GM23338 (cell line): Measurements from ENCODE around the gene MOB3B.

Source experiments
- CREB1 ChIP-seq: fragments of 250-450 bp; sonication (Bioruptor Pico); IDR thresholded peaks from 2 replicates; pipeline ENCODE4 v1.5.0; 2020; ENCODE audit warnings: low read depth, mild to moderate bottlenecking, moderate library complexity
- EZH2 ChIP-seq: fragments of 200-600 bp; sonication (generic); IDR thresholded peaks from one replicate; pipeline ENCODE4 v1.8.0; 2017; ENCODE audit warnings: antibody characterized with exemption, mild to moderate bottlenecking, low read depth; ENCODE audit not compliant: unreplicated experiment
- EZH2phosphoT487 ChIP-seq: fragments of 200-600 bp; sonication (generic); IDR thresholded peaks from one replicate; pipeline ENCODE4 v1.8.1; 2018; ENCODE audit warnings: antibody characterized with exemption; ENCODE audit not compliant: unreplicated experiment
- JUNB ChIP-seq: IDR thresholded peaks from one replicate; pipeline ENCODE4 v1.6.1; 2016; ENCODE audit warnings: antibody characterized with exemption; ENCODE audit not compliant: unreplicated experiment
- NANOG ChIP-seq: IDR thresholded peaks from 2 replicates; pipeline ENCODE4 v1.6.1; 2016; ENCODE audit warnings: antibody characterized with exemption, borderline replicate concordance
- POLR2AphosphoS5 ChIP-seq: IDR thresholded peaks from 2 replicates; pipeline ENCODE4 v1.6.1; 2016; ENCODE audit warnings: antibody characterized with exemption, low read depth
- ZNF331 ChIP-seq: fragments of 250-450 bp; sonication (Bioruptor Pico); IDR thresholded peaks from 2 replicates; pipeline ENCODE4 v1.5.0; 2020; ENCODE audit warnings: low read depth, mild to moderate bottlenecking, moderate library complexity
- TF ChIP-seq, protein P1 (sequence below), 2 experiments: fragments of 200-600 bp in 1 of 2; sonication (generic) in 1 of 2; conservative IDR thresholded peaks; 2 replicates each; pipeline versions ENCODE4 v1.5.1 to v1.6.1; 2016 to 2017; ENCODE audit warnings: antibody characterized with exemption in 2 of 2, low read depth in 2 of 2, mild to moderate bottlenecking in 2 of 2, moderate library complexity in 1 of 2
- TF ChIP-seq, protein P2 (sequence below): IDR thresholded peaks from one replicate; pipeline ENCODE4 v1.6.1; 2018; ENCODE audit warnings: antibody characterized with exemption; ENCODE audit not compliant: unreplicated experiment
- TF ChIP-seq, protein P3 (sequence below): IDR thresholded peaks from 2 replicates; pipeline ENCODE4 v1.6.1; 2016; ENCODE audit warnings: antibody characterized with exemption
- TF ChIP-seq, protein P4 (sequence below): fragments of 250-450 bp; sonication (Bioruptor Pico); IDR thresholded peaks from 2 replicates; pipeline ENCODE4 v1.5.0; 2020; ENCODE audit warnings: mild to moderate bottlenecking, moderate library complexity

DNA sequence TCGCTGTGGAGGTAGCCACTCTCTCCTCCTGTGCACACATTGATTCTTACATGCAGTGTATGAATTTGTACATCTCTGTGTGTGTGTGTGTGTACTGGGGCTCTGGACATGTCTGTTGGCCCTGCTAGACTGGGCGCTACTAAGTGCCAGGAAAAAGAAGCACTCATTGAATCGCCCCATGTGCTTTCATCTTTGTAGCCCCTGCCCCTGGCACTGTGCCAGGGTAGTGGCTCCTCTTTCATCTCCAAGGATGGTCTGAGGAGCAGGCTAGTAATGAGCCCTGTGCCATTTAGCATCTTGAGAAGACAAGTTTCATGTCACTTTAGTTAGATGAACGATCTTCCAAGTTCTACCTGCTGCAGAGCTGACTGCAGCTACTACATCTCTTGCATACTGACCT, 198.2 kb downstream of the MOB3B start:
- TF ChIP-seq, protein P1, sequence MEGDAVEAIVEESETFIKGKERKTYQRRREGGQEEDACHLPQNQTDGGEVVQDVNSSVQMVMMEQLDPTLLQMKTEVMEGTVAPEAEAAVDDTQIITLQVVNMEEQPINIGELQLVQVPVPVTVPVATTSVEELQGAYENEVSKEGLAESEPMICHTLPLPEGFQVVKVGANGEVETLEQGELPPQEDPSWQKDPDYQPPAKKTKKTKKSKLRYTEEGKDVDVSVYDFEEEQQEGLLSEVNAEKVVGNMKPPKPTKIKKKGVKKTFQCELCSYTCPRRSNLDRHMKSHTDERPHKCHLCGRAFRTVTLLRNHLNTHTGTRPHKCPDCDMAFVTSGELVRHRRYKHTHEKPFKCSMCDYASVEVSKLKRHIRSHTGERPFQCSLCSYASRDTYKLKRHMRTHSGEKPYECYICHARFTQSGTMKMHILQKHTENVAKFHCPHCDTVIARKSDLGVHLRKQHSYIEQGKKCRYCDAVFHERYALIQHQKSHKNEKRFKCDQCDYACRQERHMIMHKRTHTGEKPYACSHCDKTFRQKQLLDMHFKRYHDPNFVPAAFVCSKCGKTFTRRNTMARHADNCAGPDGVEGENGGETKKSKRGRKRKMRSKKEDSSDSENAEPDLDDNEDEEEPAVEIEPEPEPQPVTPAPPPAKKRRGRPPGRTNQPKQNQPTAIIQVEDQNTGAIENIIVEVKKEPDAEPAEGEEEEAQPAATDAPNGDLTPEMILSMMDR (conservative IDR thresholded peaks at IDR 0.05; ENCODE audit: low read depth in 2 of 2) = no peak
- no peak for TF ChIP-seq POLR2AphosphoS5
- no peak for TF ChIP-seq EZH2
- TF ChIP-seq EZH2phosphoT487 = no peak
- TF ChIP-seq CREB1 (CRISPR knock-in tag) = no peak
- TF ChIP-seq JUNB = no peak
- TF ChIP-seq, protein P2, sequence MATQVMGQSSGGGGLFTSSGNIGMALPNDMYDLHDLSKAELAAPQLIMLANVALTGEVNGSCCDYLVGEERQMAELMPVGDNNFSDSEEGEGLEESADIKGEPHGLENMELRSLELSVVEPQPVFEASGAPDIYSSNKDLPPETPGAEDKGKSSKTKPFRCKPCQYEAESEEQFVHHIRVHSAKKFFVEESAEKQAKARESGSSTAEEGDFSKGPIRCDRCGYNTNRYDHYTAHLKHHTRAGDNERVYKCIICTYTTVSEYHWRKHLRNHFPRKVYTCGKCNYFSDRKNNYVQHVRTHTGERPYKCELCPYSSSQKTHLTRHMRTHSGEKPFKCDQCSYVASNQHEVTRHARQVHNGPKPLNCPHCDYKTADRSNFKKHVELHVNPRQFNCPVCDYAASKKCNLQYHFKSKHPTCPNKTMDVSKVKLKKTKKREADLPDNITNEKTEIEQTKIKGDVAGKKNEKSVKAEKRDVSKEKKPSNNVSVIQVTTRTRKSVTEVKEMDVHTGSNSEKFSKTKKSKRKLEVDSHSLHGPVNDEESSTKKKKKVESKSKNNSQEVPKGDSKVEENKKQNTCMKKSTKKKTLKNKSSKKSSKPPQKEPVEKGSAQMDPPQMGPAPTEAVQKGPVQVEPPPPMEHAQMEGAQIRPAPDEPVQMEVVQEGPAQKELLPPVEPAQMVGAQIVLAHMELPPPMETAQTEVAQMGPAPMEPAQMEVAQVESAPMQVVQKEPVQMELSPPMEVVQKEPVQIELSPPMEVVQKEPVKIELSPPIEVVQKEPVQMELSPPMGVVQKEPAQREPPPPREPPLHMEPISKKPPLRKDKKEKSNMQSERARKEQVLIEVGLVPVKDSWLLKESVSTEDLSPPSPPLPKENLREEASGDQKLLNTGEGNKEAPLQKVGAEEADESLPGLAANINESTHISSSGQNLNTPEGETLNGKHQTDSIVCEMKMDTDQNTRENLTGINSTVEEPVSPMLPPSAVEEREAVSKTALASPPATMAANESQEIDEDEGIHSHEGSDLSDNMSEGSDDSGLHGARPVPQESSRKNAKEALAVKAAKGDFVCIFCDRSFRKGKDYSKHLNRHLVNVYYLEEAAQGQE = no peak
- TF ChIP-seq, protein P3, sequence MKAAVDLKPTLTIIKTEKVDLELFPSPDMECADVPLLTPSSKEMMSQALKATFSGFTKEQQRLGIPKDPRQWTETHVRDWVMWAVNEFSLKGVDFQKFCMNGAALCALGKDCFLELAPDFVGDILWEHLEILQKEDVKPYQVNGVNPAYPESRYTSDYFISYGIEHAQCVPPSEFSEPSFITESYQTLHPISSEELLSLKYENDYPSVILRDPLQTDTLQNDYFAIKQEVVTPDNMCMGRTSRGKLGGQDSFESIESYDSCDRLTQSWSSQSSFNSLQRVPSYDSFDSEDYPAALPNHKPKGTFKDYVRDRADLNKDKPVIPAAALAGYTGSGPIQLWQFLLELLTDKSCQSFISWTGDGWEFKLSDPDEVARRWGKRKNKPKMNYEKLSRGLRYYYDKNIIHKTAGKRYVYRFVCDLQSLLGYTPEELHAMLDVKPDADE = no peak
- TF ChIP-seq, protein P4, sequence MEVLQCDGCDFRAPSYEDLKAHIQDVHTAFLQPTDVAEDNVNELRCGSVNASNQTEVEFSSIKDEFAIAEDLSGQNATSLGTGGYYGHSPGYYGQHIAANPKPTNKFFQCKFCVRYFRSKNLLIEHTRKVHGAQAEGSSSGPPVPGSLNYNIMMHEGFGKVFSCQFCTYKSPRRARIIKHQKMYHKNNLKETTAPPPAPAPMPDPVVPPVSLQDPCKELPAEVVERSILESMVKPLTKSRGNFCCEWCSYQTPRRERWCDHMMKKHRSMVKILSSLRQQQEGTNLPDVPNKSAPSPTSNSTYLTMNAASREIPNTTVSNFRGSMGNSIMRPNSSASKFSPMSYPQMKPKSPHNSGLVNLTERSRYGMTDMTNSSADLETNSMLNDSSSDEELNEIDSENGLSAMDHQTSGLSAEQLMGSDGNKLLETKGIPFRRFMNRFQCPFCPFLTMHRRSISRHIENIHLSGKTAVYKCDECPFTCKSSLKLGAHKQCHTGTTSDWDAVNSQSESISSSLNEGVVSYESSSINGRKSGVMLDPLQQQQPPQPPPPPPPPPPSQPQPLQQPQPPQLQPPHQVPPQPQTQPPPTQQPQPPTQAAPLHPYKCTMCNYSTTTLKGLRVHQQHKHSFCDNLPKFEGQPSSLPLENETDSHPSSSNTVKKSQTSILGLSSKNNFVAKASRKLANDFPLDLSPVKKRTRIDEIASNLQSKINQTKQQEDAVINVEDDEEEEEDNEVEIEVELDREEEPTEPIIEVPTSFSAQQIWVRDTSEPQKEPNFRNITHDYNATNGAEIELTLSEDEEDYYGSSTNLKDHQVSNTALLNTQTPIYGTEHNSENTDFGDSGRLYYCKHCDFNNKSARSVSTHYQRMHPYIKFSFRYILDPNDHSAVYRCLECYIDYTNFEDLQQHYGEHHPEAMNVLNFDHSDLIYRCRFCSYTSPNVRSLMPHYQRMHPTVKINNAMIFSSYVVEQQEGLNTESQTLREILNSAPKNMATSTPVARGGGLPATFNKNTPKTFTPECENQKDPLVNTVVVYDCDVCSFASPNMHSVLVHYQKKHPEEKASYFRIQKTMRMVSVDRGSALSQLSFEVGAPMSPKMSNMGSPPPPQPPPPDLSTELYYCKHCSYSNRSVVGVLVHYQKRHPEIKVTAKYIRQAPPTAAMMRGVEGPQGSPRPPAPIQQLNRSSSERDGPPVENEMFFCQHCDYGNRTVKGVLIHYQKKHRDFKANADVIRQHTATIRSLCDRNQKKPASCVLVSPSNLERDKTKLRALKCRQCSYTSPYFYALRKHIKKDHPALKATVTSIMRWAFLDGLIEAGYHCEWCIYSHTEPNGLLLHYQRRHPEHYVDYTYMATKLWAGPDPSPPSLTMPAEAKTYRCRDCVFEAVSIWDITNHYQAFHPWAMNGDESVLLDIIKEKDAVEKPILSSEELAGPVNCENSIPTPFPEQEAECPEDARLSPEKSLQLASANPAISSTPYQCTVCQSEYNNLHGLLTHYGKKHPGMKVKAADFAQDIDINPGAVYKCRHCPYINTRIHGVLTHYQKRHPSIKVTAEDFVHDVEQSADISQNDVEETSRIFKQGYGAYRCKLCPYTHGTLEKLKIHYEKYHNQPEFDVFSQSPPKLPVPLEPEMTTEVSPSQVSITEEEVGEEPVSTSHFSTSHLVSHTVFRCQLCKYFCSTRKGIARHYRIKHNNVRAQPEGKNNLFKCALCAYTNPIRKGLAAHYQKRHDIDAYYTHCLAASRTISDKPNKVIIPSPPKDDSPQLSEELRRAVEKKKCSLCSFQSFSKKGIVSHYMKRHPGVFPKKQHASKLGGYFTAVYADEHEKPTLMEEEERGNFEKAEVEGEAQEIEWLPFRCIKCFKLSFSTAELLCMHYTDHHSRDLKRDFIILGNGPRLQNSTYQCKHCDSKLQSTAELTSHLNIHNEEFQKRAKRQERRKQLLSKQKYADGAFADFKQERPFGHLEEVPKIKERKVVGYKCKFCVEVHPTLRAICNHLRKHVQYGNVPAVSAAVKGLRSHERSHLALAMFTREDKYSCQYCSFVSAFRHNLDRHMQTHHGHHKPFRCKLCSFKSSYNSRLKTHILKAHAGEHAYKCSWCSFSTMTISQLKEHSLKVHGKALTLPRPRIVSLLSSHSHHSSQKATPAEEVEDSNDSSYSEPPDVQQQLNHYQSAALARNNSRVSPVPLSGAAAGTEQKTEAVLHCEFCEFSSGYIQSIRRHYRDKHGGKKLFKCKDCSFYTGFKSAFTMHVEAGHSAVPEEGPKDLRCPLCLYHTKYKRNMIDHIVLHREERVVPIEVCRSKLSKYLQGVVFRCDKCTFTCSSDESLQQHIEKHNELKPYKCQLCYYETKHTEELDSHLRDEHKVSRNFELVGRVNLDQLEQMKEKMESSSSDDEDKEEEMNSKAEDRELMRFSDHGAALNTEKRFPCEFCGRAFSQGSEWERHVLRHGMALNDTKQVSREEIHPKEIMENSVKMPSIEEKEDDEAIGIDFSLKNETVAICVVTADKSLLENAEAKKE (CRISPR knock-in tag) = no peak
- TF ChIP-seq NANOG = no peak
- no peak for TF ChIP-seq ZNF331 (CRISPR knock-in tag)
